ENCODE measurements around the gene DHX58. TPM values are rescaled to one million over a fixed set of nuclear protein-coding genes. Genes with fewer than 3 reads are reported as not detected.

The DHX58 gene
- total RNA-seq (2022; extraction: Qiagen RNA extraction) = 0.37 to 0.79 TPM (median 0.39 TPM) in 5 replicates

GRCh38 chr17:42112552-42113176 is at the start of gene DHX58:
Gene DHX58 (minus strand): TSS chr17:42112714. CDS start chr17:42111892, 822 bp downstream.

DNA sequence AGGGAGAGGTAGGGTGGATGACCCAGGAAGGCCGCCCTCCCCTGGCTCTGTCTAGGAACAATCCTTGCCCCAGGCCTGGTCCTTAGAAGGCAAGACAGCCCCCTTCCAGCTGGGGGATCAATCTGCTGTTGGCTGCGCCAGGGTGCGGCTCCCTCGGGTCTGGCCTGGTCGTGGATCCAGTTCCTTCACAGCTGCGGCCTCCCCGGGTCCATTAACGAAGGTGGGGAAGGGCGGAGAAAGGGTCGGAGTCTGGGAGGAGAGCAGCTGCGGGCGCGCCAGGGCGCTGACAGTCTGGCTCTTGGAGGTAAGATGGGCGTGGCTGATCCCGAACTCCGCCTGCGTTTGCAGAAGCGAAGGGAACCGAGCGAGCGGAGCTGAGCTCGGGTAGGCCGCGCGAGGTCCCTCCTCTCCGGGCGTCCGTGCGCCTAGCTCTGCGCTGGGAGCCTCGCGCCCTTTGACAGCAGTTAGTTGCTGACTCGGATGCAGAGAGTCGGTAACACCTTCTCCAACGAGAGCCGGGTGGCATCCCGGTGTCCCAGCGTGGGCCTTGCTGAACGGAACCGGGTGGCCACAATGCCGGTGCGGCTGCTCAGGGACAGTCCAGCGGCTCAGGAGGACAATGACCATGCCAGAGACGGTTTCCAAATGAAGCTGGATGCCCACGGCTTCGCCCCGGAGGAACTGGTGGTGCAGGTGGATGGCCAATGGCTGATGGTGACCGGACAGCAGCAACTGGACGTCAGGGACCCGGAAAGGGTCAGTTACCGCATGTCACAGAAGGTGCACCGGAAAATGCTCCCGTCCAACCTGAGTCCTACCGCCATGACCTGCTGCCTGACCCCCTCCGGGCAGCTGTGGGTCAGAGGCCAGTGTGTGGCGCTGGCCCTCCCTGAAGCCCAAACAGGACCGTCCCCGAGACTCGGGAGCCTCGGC is 10.1 kb upstream of the DHX58 start, which contains the start of gene HSPB9:
Gene HSPB9 (plus strand): TSS at position 434 of the 933 bp plus-strand sequence. CDS start 47 bp downstream, at position 481.

DNA sequence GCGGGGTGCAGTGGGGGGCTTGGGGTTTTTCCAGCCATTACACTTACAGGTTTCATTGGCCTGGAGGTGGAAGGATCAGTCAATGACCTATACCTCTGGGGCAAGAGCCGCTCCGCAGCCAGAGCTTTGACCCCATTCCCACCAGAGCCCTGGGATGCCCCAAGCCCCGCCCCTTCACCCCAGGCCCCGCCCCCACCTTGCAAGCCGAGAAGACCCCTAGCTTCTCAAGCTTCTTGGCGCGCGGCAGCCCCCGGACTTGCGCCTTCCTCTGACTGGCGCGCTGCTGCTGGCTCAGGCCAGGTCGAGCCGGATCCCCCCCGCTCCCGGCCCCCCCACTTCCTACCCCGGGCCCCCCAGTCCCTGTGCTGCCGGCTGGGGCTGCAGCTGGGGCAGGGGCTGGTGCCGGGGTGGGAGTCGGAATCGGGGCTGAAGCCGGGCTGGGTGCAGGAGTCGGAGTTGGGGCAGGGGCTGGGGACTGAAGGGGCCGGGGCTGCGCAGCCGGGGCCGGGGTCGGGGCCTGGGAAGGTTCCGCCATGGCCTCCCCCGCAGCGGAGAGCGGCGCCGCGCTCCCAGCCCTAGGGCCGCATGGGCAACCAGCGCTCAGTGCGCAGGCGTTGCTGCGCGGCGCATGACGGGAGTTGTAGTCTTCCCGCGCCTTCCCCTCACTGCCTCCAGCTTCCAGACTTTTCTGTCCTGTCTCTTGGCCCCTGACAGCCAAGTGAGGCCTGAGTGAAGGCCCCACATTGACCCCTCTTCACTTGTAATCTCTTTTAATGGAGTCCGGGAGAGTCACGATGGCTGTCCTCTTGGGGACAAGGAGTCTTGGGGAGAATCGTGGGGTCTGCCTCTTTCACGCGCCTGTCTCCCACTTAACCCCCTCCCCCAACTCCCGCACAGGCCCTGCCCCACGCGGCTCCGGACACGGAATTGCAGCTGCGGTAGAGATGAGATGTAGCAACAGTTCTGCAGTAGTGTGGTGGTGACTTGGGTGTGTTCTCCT is 8.6 kb upstream of the DHX58 start, which contains the start of gene KAT2A:
Gene KAT2A (minus strand): TSS at position 598 of the 1,000 bp plus-strand sequence. CDS start 63 bp downstream, at position 535.

GRCh38 chr17:42097691-42098631 is 14.6 kb downstream of the DHX58 start, which contains the start of gene ZNF385C:
Gene ZNF385C (minus strand): TSS chr17:42098473. CDS start chr17:42063056, 35,417 bp downstream.

Other genes with a start within 250 kb of the DHX58 start
- 2.3 to 4.3 TPM (median 2.4 TPM) in 5 replicates for gene KLHL11, start 247.3 kb downstream of the DHX58 start, total RNA-seq (2022; extraction: Qiagen RNA extraction)
- gene ACLY, start 193.8 kb downstream of the DHX58 start, total RNA-seq (2022; extraction: Qiagen RNA extraction) = 228 to 291 TPM (median 250 TPM) in 5 replicates
- 1.1 to 1.6 TPM (median 1.2 TPM) in 5 replicates for gene ODAD4, start 182.1 kb downstream of the DHX58 start, total RNA-seq (2022; extraction: Qiagen RNA extraction)
- gene CNP, start 145.9 kb downstream of the DHX58 start, total RNA-seq (2022; extraction: Qiagen RNA extraction) = 57.4 to 67.0 TPM (median 66.7 TPM) in 5 replicates
- 103 to 115 TPM (median 105 TPM) in 5 replicates for gene DNAJC7, start 95.3 kb downstream of the DHX58 start, total RNA-seq (2022; extraction: Qiagen RNA extraction)
- 40.5 to 46.0 TPM (median 42.3 TPM) in 5 replicates for gene NKIRAS2, start 92.6 kb downstream of the DHX58 start, total RNA-seq (2022; extraction: Qiagen RNA extraction)
- gene C17orf113, start 62.1 kb downstream of the DHX58 start, total RNA-seq (2022; extraction: Qiagen RNA extraction) = 0.55 to 0.85 TPM (median 0.81 TPM) in 5 replicates
- 0.14 to 0.39 TPM (median 0.20 TPM) in 5 replicates for gene ZNF385C, start 14.2 kb downstream of the DHX58 start, total RNA-seq (2022; extraction: Qiagen RNA extraction)
- gene KAT2A, start 8.7 kb upstream of the DHX58 start, total RNA-seq (2022; extraction: Qiagen RNA extraction) = 33.4 to 48.5 TPM (median 43.3 TPM) in 5 replicates
- not detected in 5 replicates for gene HSPB9, start 10.1 kb upstream of the DHX58 start, total RNA-seq (2022; extraction: Qiagen RNA extraction)
- gene RAB5C, start 42.3 kb upstream of the DHX58 start, total RNA-seq (2022; extraction: Qiagen RNA extraction) = 231 to 267 TPM (median 261 TPM) in 5 replicates
- 0.18 to 0.36 TPM (median 0.31 TPM) in 5 replicates for gene KCNH4, start 68.4 kb upstream of the DHX58 start, total RNA-seq (2022; extraction: Qiagen RNA extraction)
- gene HCRT, start 72.7 kb upstream of the DHX58 start, total RNA-seq (2022; extraction: Qiagen RNA extraction) = 0.20 TPM in 1 of 5 replicates, not detected in the others
- gene GHDC, start 81.8 kb upstream of the DHX58 start, total RNA-seq (2022; extraction: Qiagen RNA extraction) = 16.0 to 21.7 TPM (median 19.8 TPM) in 5 replicates
- gene STAT5B, start 163.7 kb upstream of the DHX58 start, total RNA-seq (2022; extraction: Qiagen RNA extraction) = 25.3 to 30.0 TPM (median 26.2 TPM) in 5 replicates
- gene STAT5A, start 175.8 kb upstream of the DHX58 start, total RNA-seq (2022; extraction: Qiagen RNA extraction) = 6.8 to 8.9 TPM (median 7.8 TPM) in 5 replicates

All from A549 treated with AZD2906 at 1 μM for 4 hours (cell line).